PFSK-1 (cell line): ENCODE measurements around the gene SMAD4.
A peak's percentile ranks its signal among the peaks of the same experiment; 100 is the strongest.

Source experiments
- FOXP2 ChIP-seq: optimal IDR thresholded peaks from 2 replicates; pipeline ENCODE3; 2011; ENCODE audit warnings: borderline replicate concordance, control low read depth, inconsistent platforms; ENCODE audit not compliant: insufficient read depth; ENCODE audit errors: extremely low read length, extremely low read depth
- POLR2AphosphoS5 ChIP-seq: IDR thresholded peaks from 2 replicates; pipeline ENCODE4 v1.6.1; 2012; ENCODE audit warnings: low read depth, mild to moderate bottlenecking, control low read depth, low read length, moderate library complexity
- REST ChIP-seq, 2 experiments: IDR thresholded peaks; 2 replicates each; pipeline versions ENCODE4 v1.6.1 to v1.8.0; 2011 to 2012; ENCODE audit warnings: low read depth in 2 of 2, low read length in 2 of 2, control low read depth in 1 of 2, inconsistent platforms in 1 of 2, mild to moderate bottlenecking in 1 of 2, moderate library complexity in 1 of 2; ENCODE audit not compliant: insufficient read depth in 1 of 2
- SIN3A ChIP-seq: IDR thresholded peaks from 2 replicates; pipeline ENCODE4 v1.6.1; 2012; ENCODE audit warnings: mild to moderate bottlenecking, low read length, moderate library complexity, borderline replicate concordance; ENCODE audit not compliant: insufficient read depth
- TAF1 ChIP-seq: IDR thresholded peaks from 2 replicates; pipeline ENCODE4 v1.6.1; 2012; ENCODE audit warnings: low read length, control low read depth, borderline replicate concordance; ENCODE audit not compliant: insufficient read depth

The SMAD4 gene

GRCh38 chr18:51030537-51031258, 685 bp downstream of the SMAD4 start:
- no peak for TF ChIP-seq POLR2AphosphoS5
- TF ChIP-seq SIN3A, result 0 out of 2 replicates have a peak, but pooled peaks have one; percentile 27
- TF ChIP-seq TAF1, result no peak
- TF ChIP-seq FOXP2, result no peak

GRCh38 chr18:51032193-51032592, 2.2 kb downstream of the SMAD4 start:
- TF ChIP-seq POLR2AphosphoS5, result no peak
- no peak for TF ChIP-seq FOXP2
- TF ChIP-seq REST (IDR thresholded peaks at IDR 0.05; ENCODE audit: insufficient read depth in 1 of 2, low read depth in 2 of 2, low read length in 2 of 2), result no peak
- TF ChIP-seq TAF1, result no peak
- TF ChIP-seq SIN3A, result no peak

- TF ChIP-seq REST (IDR thresholded peaks at IDR 0.05; ENCODE audit: insufficient read depth in 1 of 2, low read depth in 2 of 2, low read length in 2 of 2), result no peak
- no peak for TF ChIP-seq TAF1
- no peak for TF ChIP-seq POLR2AphosphoS5
- TF ChIP-seq FOXP2, result no peak
- TF ChIP-seq SIN3A, result no peak
These were observed 7.2 kb downstream of the SMAD4 start for GRCh38 chr18:51037230-51037629.

- TF ChIP-seq SIN3A (no peak), POLR2AphosphoS5 (no peak), REST (IDR thresholded peaks at IDR 0.05; ENCODE audit: insufficient read depth in 1 of 2, low read depth in 2 of 2, low read length in 2 of 2) (no peak), FOXP2 (no peak), TAF1 (no peak)
These were observed 8.1 kb downstream of the SMAD4 start for GRCh38 chr18:51038110-51038509.

- TF ChIP-seq TAF1, result no peak
These were observed 9.4 kb downstream of the SMAD4 start for GRCh38 chr18:51039138-51040112.

DNA sequence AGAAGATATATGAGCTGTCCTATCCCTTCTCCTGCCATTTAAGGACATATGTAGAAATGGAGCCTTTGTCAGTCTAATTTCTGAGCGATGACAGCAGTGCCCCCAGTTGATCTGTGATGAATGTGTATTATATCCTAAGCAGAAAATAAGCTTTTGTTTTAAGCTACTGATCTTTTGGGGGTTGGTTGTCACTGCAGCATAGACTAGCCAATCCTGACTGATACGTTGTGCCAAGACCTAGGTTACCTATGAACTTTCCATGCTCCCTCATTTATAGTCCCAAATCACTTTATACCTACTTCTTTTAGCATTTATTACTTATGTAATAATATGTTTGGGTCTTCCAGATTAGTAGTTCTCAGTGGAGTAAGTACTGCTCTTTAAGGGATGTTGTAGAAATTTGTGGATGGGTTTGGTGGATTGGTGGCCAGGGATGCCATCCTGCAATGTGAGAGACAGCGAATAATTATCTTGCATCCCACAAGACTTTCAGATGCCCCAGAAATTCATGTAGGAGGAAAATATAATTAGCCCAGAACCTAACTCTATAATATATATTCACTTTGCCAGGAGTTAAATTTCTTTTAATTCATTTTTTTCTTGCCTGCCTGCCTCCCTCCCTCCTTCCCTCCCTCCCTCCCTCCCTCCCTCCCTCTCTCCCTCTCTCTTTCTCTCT, 11.8 kb downstream of the SMAD4 start:
- TF ChIP-seq SIN3A, result no peak
- no peak for TF ChIP-seq POLR2AphosphoS5
- TF ChIP-seq REST (IDR thresholded peaks at IDR 0.05; ENCODE audit: insufficient read depth in 1 of 2, low read depth in 2 of 2, low read length in 2 of 2), result no peak
- no peak for TF ChIP-seq FOXP2
- TF ChIP-seq TAF1, result no peak
